SK-N-MC (cell line): ENCODE results near the gene ACTL8.

ENCODE experiments used
- DNase-seq: peaks from one replicate; pipeline ENCODE4 v3.0.0-alpha.2; 2011; ENCODE audit warnings: low read depth, low spot score
- H3K27ac ChIP-seq: fragments of 200-600 bp; sonication (generic); 2 replicates; pipeline ENCODE4 v1.5.1; 2016; ENCODE audit warnings: mixed run types
- H3K36me3 ChIP-seq: fragments of 200-600 bp; sonication (generic); 2 replicates; pipeline ENCODE4 v1.6.1; 2017; ENCODE audit warnings: antibody characterized with exemption, low read length, mixed read lengths; ENCODE audit not compliant: insufficient read depth
- H3K4me3 ChIP-seq: fragments of 200-600 bp; sonication (generic); 2 replicates; pipeline ENCODE4 v1.5.1; 2016
- H3K9ac ChIP-seq: fragments of 200-600 bp; sonication (generic); 2 replicates; pipeline ENCODE4 v1.8.0; 2017; ENCODE audit warnings: mixed run types, mixed read lengths; ENCODE audit not compliant: insufficient read length
- H3K9me3 ChIP-seq: fragments of 200-600 bp; sonication (generic); 2 replicates; pipeline ENCODE4 v1.6.1; 2017; ENCODE audit warnings: low read depth, mild to moderate bottlenecking, antibody characterized with exemption, low read length, moderate library complexity, mixed read lengths
- EZH2 ChIP-seq: fragments of 200-600 bp; sonication (generic); IDR thresholded peaks from one replicate; pipeline ENCODE4 v1.6.1; 2017; ENCODE audit warnings: antibody characterized with exemption
- FOXP2 ChIP-seq: optimal IDR thresholded peaks from 2 replicates; pipeline ENCODE3; 2011; ENCODE audit warnings: mild to moderate bottlenecking, moderate library complexity; ENCODE audit not compliant: insufficient read depth; ENCODE audit errors: extremely low read length, control extremely low read depth
- POLR2AphosphoS5 ChIP-seq: IDR thresholded peaks from 2 replicates; pipeline ENCODE4 v1.6.1; 2012; ENCODE audit warnings: mild to moderate bottlenecking, low read depth, low read length, borderline replicate concordance

ACTL8 gene

GRCh38 chr1:17757426-17757825, 2.3 kb downstream of the ACTL8 start:
- Histone ChIP-seq H3K9me3 (no peaks in the 10 kb centered on the region; the same call in 1 of the 2 replicates), H3K36me3 (no peaks in the 10 kb centered on the region), H3K9ac (no peak overlapping the region), H3K4me3 (no peak overlapping the region), H3K27ac (no peak overlapping the region)
- TF ChIP-seq FOXP2 (no peak), EZH2 (no peak), POLR2AphosphoS5 (no peak)
- no peak for DNase-seq

DNA sequence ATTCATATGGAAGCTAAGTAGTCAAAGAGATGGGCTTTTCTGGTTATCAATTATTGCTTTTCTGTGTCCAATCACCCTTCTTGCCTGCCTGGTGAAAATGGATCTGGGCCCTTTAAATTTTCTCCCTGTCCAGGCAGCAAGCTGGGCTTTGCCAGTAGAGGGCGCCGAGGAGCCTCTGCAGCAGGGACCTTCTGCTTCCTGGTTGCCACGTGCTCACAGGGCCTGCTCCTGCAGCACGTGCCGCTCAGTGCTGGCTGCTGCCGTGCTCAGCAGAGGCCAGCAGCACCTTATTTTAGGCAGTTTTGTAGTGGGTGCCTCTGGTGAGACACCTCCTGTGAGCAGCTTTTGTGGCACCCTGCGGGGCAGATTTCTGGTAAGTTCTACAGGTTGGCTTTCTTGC, 4.0 kb downstream of the ACTL8 start:
- no peak for DNase-seq
- H3K4me3 ChIP-seq = no peak overlapping the region
- no peak overlapping the region for H3K9ac ChIP-seq
- H3K27ac ChIP-seq = no peak overlapping the region
- no peaks in the 10 kb centered on the region; the same call in 1 of the 2 replicates for H3K9me3 ChIP-seq
- no peaks in the 10 kb centered on the region for H3K36me3 ChIP-seq
- TF ChIP-seq EZH2 = no peak
- no peak for TF ChIP-seq FOXP2
- TF ChIP-seq POLR2AphosphoS5 = no peak

GRCh38 chr1:17762313-17762712, 7.2 kb downstream of the ACTL8 start:
- Histone ChIP-seq H3K9me3 (no peaks in the 10 kb centered on the region), H3K36me3 (no peaks in the 10 kb centered on the region), H3K4me3 (no peak overlapping the region), H3K9ac (no peak overlapping the region), H3K27ac (no peak overlapping the region)
- TF ChIP-seq POLR2AphosphoS5 (no peak), EZH2 (no peak), FOXP2 (no peak)
- no peak for DNase-seq

GRCh38 chr1:17763417-17763816, 8.3 kb downstream of the ACTL8 start:
- Histone ChIP-seq H3K36me3 (no peaks in the 10 kb centered on the region), H3K9ac (no peak overlapping the region), H3K27ac (no peak overlapping the region), H3K9me3 (no peaks in the 10 kb centered on the region), H3K4me3 (no peak overlapping the region)
- no peak for TF ChIP-seq POLR2AphosphoS5
- TF ChIP-seq FOXP2 = no peak
- no peak for TF ChIP-seq EZH2
- DNase-seq = no peak

- no peaks in the 10 kb centered on the region for H3K9me3 ChIP-seq
- H3K36me3 ChIP-seq = no peaks in the 10 kb centered on the region
- no peak for DNase-seq
- H3K27ac ChIP-seq = no peak overlapping the region
- H3K9ac ChIP-seq = no peak overlapping the region
- no peak for TF ChIP-seq FOXP2
- no peak for TF ChIP-seq EZH2
- TF ChIP-seq POLR2AphosphoS5 = no peak
- H3K4me3 ChIP-seq = no peak overlapping the region
Observed at GRCh38 chr1:17763995-17764394, 8.9 kb downstream of the ACTL8 start.

DNA sequence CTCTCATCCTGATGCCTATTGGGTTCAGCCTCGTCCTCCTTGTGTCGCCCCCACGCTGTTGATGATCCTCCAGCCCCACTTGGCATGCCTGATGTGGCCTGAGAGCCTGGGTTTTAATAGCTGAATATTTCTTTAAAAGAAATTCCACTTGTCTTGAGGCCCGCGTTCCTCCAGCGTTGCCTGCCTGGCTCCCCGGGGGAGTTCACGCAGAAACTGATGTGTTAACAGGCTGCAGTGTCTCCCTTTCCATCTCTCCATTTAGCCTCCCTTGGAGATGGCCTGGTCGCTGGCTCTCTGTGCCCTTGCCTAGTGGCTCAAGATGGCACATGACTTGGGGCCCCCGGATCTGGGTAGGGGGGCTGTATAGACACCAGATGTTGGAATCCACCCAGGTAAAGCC, 9.5 kb downstream of the ACTL8 start:
- Histone ChIP-seq H3K9ac (no peak overlapping the region), H3K27ac (no peak overlapping the region), H3K36me3 (no peaks in the 10 kb centered on the region), H3K9me3 (no peaks in the 10 kb centered on the region), H3K4me3 (no peak overlapping the region)
- no peak for DNase-seq
- TF ChIP-seq EZH2 (no peak), POLR2AphosphoS5 (no peak), FOXP2 (no peak)

GRCh38 chr1:17765444-17766411, 10.6 kb downstream of the ACTL8 start:
- H3K9me3 ChIP-seq = no peaks in the 10 kb centered on the region
- no peak for DNase-seq
- H3K4me3 ChIP-seq = no peak overlapping the region
- H3K36me3 ChIP-seq = no peaks in the 10 kb centered on the region
- H3K9ac ChIP-seq = no peak overlapping the region
- TF ChIP-seq FOXP2 (no peak), POLR2AphosphoS5 (no peak), EZH2 (no peak)
- H3K27ac ChIP-seq = no peak overlapping the region

GRCh38 chr1:17768651-17769241, 13.6 kb downstream of the ACTL8 start:
- no peak overlapping the region for H3K9ac ChIP-seq
- H3K9me3 ChIP-seq = no peaks in the 10 kb centered on the region
- no peaks in the 10 kb centered on the region for H3K36me3 ChIP-seq
- no peak overlapping the region for H3K4me3 ChIP-seq
- no peak overlapping the region for H3K27ac ChIP-seq
- DNase-seq = no peak
- TF ChIP-seq FOXP2 = no peak
- no peak for TF ChIP-seq EZH2
- no peak for TF ChIP-seq POLR2AphosphoS5
